Neuron (in vitro differentiated cells): ENCODE measurements around the gene STX10.

Experiments used
- H2AFZ ChIP-seq: one replicate; pipeline ENCODE4 v1.6.1; 2013; ENCODE audit warnings: low read depth, mild to moderate bottlenecking, inconsistent platforms, low read length, moderate library complexity
- H3K27me3 ChIP-seq: one replicate; pipeline ENCODE4 v1.6.1; 2013; ENCODE audit warnings: low read length; ENCODE audit not compliant: insufficient read depth
- H3K36me3 ChIP-seq: one replicate; pipeline ENCODE4 v1.6.1; 2013; ENCODE audit warnings: low read length; ENCODE audit not compliant: insufficient read depth
- H3K4me1 ChIP-seq: one replicate; pipeline ENCODE4 v1.6.1; 2013; ENCODE audit warnings: low read length; ENCODE audit not compliant: insufficient read depth
- H3K4me3 ChIP-seq: 2 replicates; pipeline ENCODE4 v1.5.1; 2013; ENCODE audit warnings: mild to moderate bottlenecking, low read length, moderate library complexity
- H3K9me3 ChIP-seq: one replicate; pipeline ENCODE4 v1.6.1; 2013; ENCODE audit warnings: low read length

The STX10 gene

DNA sequence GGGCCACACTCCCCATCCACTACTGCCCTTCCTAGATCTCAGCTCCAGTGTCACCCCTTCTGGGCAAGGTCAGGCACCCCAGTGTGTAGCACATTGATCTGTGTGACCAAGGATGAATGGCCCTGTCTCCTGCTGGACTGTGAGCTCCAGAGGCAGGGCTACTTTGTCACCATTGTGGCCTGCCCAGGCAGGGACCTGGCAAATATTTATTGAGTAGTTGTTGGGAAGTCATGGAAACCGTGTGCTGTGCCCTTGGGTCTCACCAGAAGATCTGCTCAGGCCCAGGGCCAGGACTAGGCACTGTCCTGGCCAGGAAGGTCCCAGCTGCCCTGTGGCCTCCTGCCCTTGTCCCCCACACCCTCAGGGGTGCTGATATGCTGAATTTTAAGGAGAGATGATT, 21.6 kb downstream of the STX10 start:
- H3K4me1 ChIP-seq = no peaks in the 10 kb centered on the region
- no peak overlapping the region for H3K4me3 ChIP-seq
- H3K9me3 ChIP-seq = no peaks in the 10 kb centered on the region
- peaks cover 7% of the 10 kb centered on the region for H3K36me3 ChIP-seq
- H2AFZ ChIP-seq = no peak overlapping the region
- H3K27me3 ChIP-seq = no peaks in the 10 kb centered on the region

GRCh38 chr19:13127811-13128575, 22.2 kb downstream of the STX10 start:
- no peaks in the 10 kb centered on the region for H3K4me1 ChIP-seq
- H3K36me3 ChIP-seq = peaks cover 8% of the 10 kb centered on the region
- no peaks in the 10 kb centered on the region for H3K27me3 ChIP-seq
- no peaks in the 10 kb centered on the region for H3K9me3 ChIP-seq
- no peak overlapping the region for H3K4me3 ChIP-seq
- H2AFZ ChIP-seq = no peak overlapping the region

- H3K36me3 ChIP-seq = peaks cover 9% of the 10 kb centered on the region
- H3K4me3 ChIP-seq = no peak overlapping the region
- no peak overlapping the region for H2AFZ ChIP-seq
- no peaks in the 10 kb centered on the region for H3K27me3 ChIP-seq
- no peaks in the 10 kb centered on the region for H3K4me1 ChIP-seq
- H3K9me3 ChIP-seq = no peaks in the 10 kb centered on the region
Observed at GRCh38 chr19:13127051-13127450, 23.1 kb downstream of the STX10 start.

DNA sequence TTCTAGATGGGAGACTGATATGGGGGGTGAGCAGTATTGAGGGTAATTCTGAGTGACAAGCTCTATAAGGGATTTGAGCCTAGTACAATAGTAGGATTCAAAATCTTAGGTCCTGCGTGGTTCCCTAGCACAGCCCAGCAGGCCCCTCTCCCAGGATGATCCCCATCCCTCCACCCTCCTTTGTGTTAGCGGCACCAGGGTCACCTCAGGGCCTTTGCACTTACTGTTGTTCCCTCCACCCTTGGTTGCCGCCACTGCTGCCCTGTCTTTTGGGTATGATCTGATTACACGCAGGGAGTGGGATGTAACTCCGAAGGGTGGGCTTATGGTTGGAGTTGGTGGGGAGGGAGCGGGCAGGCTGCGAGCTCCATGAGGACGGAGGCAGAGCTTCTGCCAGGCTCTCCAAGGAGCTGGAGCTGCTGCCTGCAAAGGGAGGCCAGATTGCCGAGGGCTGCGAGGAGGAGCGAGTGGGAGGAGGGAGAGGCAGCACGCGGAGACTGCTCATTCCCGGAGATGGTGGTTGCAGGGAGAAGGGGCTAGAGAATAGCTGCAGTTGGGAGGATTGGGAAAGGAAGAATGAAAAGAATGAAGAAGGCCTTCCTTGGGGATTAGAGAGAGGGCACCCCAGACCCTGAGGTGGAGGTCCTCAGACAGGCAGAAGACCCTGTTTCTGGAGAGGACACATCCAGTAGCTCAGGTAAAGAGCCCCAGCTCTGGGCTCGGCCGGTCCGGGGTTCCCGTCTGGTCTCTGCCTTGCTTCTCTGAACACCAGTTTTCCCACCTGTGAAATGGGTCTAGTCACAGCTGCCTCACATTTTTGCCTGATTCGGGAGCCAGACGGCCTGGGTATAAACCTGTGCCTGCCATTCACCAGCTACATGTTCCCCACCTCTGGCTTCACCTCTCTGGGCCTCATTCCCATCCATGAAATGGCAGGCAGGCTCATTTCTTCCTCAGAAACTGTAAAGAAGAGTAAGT, 26.9 kb downstream of the STX10 start:
- H2AFZ ChIP-seq = no peak overlapping the region
- H3K9me3 ChIP-seq = no peaks in the 10 kb centered on the region
- no peak overlapping the region for H3K4me3 ChIP-seq
- peaks cover 19% of the 10 kb centered on the region for H3K36me3 ChIP-seq
- H3K27me3 ChIP-seq = no peaks in the 10 kb centered on the region
- H3K4me1 ChIP-seq = peaks cover 10% of the 10 kb centered on the region

DNA sequence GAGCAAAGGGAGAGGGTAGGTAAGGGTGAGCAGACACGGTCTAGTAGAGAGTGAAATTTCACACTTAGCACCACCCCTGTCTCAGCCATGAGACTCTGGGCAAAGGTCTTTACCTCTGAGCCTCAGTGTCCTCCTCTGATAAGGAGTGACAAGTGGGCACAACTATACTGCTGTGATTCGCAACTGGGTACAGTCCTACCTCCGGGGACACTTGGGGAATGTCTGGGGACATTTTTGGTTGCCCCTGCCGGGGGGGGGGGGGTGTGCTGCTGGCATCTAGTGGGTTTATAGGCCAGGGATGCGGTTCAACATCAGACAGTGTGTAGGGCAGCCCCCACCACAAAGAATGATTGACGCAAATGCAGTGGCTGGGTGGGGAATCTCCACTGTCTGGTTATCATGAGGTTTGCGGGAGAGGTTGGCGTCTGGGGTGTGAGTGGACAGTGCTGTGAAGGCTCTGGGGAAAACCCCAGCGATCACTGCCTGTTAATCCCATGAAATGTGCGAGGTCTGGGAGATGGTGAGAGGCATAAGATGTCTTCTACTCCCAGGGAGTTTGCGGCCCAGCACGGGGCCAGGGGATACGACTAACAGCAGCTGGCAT, 27.8 kb downstream of the STX10 start:
- H3K27me3 ChIP-seq = no peaks in the 10 kb centered on the region
- H3K36me3 ChIP-seq = peaks cover 19% of the 10 kb centered on the region
- peaks cover 10% of the 10 kb centered on the region for H3K4me1 ChIP-seq
- H3K9me3 ChIP-seq = no peaks in the 10 kb centered on the region
- no peak overlapping the region for H3K4me3 ChIP-seq
- H2AFZ ChIP-seq = no peak overlapping the region

DNA sequence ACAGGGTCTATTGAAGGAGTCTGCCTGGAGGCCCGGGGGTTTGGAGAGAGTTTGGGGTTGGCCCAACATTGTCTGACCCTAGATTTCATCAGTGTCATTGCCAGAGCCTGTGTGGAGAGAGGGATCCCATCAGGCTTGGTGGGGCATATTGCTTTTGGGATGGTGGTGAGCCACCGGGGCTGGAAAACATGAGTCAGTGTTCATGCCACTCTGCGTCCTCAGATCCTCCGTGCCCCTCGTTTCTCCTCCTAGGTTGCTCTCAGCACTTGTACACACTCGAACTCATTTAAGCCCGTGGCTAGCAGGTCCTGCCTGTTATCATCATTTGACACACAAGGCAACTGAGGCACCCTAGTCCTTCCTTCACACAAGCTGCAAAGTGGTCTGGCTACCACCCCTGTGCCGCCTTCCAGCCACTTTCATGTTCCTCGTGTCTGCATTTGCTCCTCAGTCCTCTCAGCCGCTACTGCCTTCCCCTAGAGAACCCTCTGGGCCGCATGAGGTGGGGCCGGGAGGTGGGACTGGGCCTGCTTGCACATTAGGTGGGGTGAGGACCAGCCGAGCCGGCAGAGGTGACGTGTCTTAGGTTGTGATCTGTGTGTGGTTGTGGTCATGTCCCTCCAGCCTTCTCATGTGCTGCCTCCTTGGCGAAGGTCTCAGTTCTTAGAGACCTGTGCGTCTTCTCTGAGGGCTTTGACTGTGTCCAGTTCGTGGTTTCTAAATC, 28.5 kb downstream of the STX10 start:
- Histone ChIP-seq H3K4me1 (peaks cover 16% of the 10 kb centered on the region), H3K9me3 (no peaks in the 10 kb centered on the region), H3K4me3 (no peak overlapping the region), H3K36me3 (peaks cover 17% of the 10 kb centered on the region), H2AFZ (no peak overlapping the region), H3K27me3 (no peaks in the 10 kb centered on the region)

- Histone ChIP-seq H2AFZ (no peak overlapping the region), H3K9me3 (no peaks in the 10 kb centered on the region), H3K4me3 (no peak overlapping the region)
Observed at GRCh38 chr19:13120817-13121216, 29.4 kb downstream of the STX10 start.

GRCh38 chr19:13120031-13120430, 30.1 kb downstream of the STX10 start:
- no peaks in the 10 kb centered on the region for H3K27me3 ChIP-seq
- peak overlapping the region; percentile 96 for H3K4me3 ChIP-seq
- H3K9me3 ChIP-seq = no peaks in the 10 kb centered on the region
- no peak overlapping the region for H2AFZ ChIP-seq
- H3K4me1 ChIP-seq = peaks cover 28% of the 10 kb centered on the region
- peaks cover 19% of the 10 kb centered on the region for H3K36me3 ChIP-seq

More at GRCh38 chr19:13120817-13121216, 29.4 kb downstream of the STX10 start:
- H3K27me3 ChIP-seq = no peaks in the 10 kb centered on the region
- peaks cover 17% of the 10 kb centered on the region for H3K36me3 ChIP-seq
- peaks cover 20% of the 10 kb centered on the region for H3K4me1 ChIP-seq

- no peaks in the 10 kb centered on the region for H3K27me3 ChIP-seq
- H3K36me3 ChIP-seq = peaks cover 23% of the 10 kb centered on the region
- peak overlapping the region; percentile 96 for H3K4me3 ChIP-seq
- H3K9me3 ChIP-seq = no peaks in the 10 kb centered on the region
- peaks cover 29% of the 10 kb centered on the region for H3K4me1 ChIP-seq
- H2AFZ ChIP-seq = no peak overlapping the region
Observed at GRCh38 chr19:13119627-13120026, 30.5 kb downstream of the STX10 start.

- Histone ChIP-seq H3K27me3 (no peaks in the 10 kb centered on the region), H2AFZ (no peak overlapping the region), H3K9me3 (no peaks in the 10 kb centered on the region), H3K4me3 (peak overlapping the region; percentile 96), H3K4me1 (peaks cover 29% of the 10 kb centered on the region), H3K36me3 (peaks cover 21% of the 10 kb centered on the region)
Observed at GRCh38 chr19:13118424-13119193, 31.6 kb downstream of the STX10 start.

- Histone ChIP-seq H3K27me3 (no peaks in the 10 kb centered on the region), H3K36me3 (peaks cover 24% of the 10 kb centered on the region), H3K9me3 (no peaks in the 10 kb centered on the region), H3K4me1 (peaks cover 29% of the 10 kb centered on the region), H2AFZ (peak within 1 kb of the TSS; percentile 57), H3K4me3 (peak within 1 kb of the TSS; percentile 96)
Observed at GRCh38 chr19:13117772-13118423, 32.3 kb downstream of the STX10 start, which contains the start of gene NACC1. Gene NACC1, plus strand, starts transcription at chr19:13118264. Its CDS starts 16,944 bp downstream, at chr19:13135208.
